Prostate gland (tissue), 2 donors: ENCODE data around the gene CXXC5. TPM values are rescaled to one million over a fixed set of nuclear protein-coding genes. Genes with fewer than 3 reads are reported as not detected.

ENCODE experiments used
- DNase-seq: peaks from one replicate; pipeline ENCODE4 v3.0.0-alpha.2; 2019; ENCODE audit warnings: low spot score
- H3K27ac ChIP-seq, 2 donors: fragments of 200-600 bp; sonication (generic); 2 replicates each; pipeline ENCODE4 v1.5.1; 2017 to 2019
- H3K27me3 ChIP-seq: fragments of 200-600 bp; sonication (generic); replicated peaks from 2 replicates; pipeline ENCODE4 v1.5.1; 2019; ENCODE audit not compliant: insufficient read depth
- H3K36me3 ChIP-seq, 2 donors: fragments of 200-600 bp; sonication (generic); 1 replicate in 1 of 2; 2 replicates in 1 of 2; pipeline versions ENCODE4 v1.5.1 to v1.8.1; 2017 to 2019
- H3K4me1 ChIP-seq: fragments of 200-600 bp; sonication (generic); replicated peaks from 2 replicates; pipeline ENCODE4 v1.5.1; 2019
- H3K4me3 ChIP-seq, 2 donors: fragments of 200-600 bp; sonication (generic); 2 replicates each; pipeline ENCODE4 v1.5.1; 2017 to 2019
- H3K9me3 ChIP-seq: fragments of 200-600 bp; sonication (generic); 2 replicates; pipeline ENCODE4 v1.5.1; 2017
- CTCF ChIP-seq, 4 experiments: fragments of 200-600 bp in 2 of 4; fragments of 450-650 bp in 2 of 4; sonication (generic) in 2 of 4; IDR thresholded peaks; 1 replicate in 3 of 4; 2 replicates in 1 of 4; pipeline ENCODE4 v1.5.1; 2016 to 2019; ENCODE audit warnings: antibody characterized with exemption in 4 of 4, mild to moderate bottlenecking in 2 of 4, moderate library complexity in 2 of 4
- POLR2A ChIP-seq: fragments of 450-650 bp; IDR thresholded peaks from one replicate; pipeline ENCODE4 v1.6.1; 2016; ENCODE audit warnings: antibody characterized with exemption, mild to moderate bottlenecking
- POLR2AphosphoS5 ChIP-seq: sonication (generic); formaldehyde crosslinking; IDR thresholded peaks from one replicate; pipeline ENCODE4 v1.6.1; 2017; ENCODE audit warnings: antibody characterized with exemption
- WGBS: methylation state at CpG from one replicate; pipeline ENCODE4 v1.1.5; 2018; 5-methylcytosine and 5-hydroxymethylcytosine counted together
- intact Hi-C: fragments of 100-400 bp; cut with DNase I; formaldehyde crosslinking; loops from one replicate; pipeline ENCODE4 v1.14.2; 2022
- total RNA-seq, 2 donors: library from RNA; depleted of rRNA; stranded (reverse); fragments of >200 nt; gene quantifications; one replicate each; pipeline ENCODE4 v1.1.0, GENCODE V29; 2016

Gene CXXC5
- total RNA-seq, 2 donors from 2014 or later = 47.4 to 47.7 TPM

GRCh38 chr5:139637438-139638089 is 10.6 kb upstream of the CXXC5 start:
- Histone ChIP-seq H3K27me3 (no peaks in the 10 kb centered on the region), H3K4me3 (peak overlapping the region; percentile 32 to 45), H3K27ac (peak overlapping the region; percentile 87 to 92), H3K4me1 (peaks cover 23% of the 10 kb centered on the region), H3K9me3 (no peaks in the 10 kb centered on the region), H3K36me3 (no peaks in the 10 kb centered on the region)
- under 1% methylated on average over 41 of the region's 62 CpGs for WGBS
- DNase-seq = peak; percentile 80
- intact Hi-C loops = no loop called here
- TF ChIP-seq CTCF (IDR thresholded peaks at IDR 0.05) (peak in 3 of 4 experiments; percentile 20 to 57 (median 42)), POLR2A (peak; percentile 22), POLR2AphosphoS5 (peak; percentile 72)

- 3% methylated on average over 21 of the region's 23 CpGs for WGBS
Observed at GRCh38 chr5:139638090-139638735, 9.9 kb upstream of the CXXC5 start.

GRCh38 chr5:139638736-139639618 is 9.2 kb upstream of the CXXC5 start:
- intact Hi-C loops = no loop called here
- Histone ChIP-seq H3K4me1 (peaks cover 36% of the 10 kb centered on the region), H3K27me3 (no peaks in the 10 kb centered on the region), H3K4me3 (no peak overlapping the region), H3K36me3 (no peaks in the 10 kb centered on the region), H3K9me3 (no peaks in the 10 kb centered on the region), H3K27ac (peak overlapping the region; percentile 87 to 92)
- WGBS = 69% methylated on average over 12 of the region's 12 CpGs
- no peak for DNase-seq
- no peak for TF ChIP-seq CTCF (IDR thresholded peaks at IDR 0.05)
- no peak for TF ChIP-seq POLR2AphosphoS5
- no peak for TF ChIP-seq POLR2A

More at GRCh38 chr5:139638090-139638735, 9.9 kb upstream of the CXXC5 start:
- Histone ChIP-seq H3K4me1 (peaks cover 29% of the 10 kb centered on the region), H3K4me3 (peak overlapping the region; percentile 32 to 45), H3K36me3 (no peaks in the 10 kb centered on the region), H3K27ac (peak overlapping the region; percentile 87 to 92), H3K9me3 (no peaks in the 10 kb centered on the region), H3K27me3 (no peaks in the 10 kb centered on the region)
- DNase-seq = peak; percentile 78
- intact Hi-C loops = no loop called here
- TF ChIP-seq POLR2A (peak; percentile 45), POLR2AphosphoS5 (peak; percentile 85), CTCF (IDR thresholded peaks at IDR 0.05) (no peak)

- Histone ChIP-seq H3K27me3 (no peaks in the 10 kb centered on the region), H3K9me3 (no peaks in the 10 kb centered on the region), H3K27ac (peak overlapping the region in 1 of 2 donors; percentile 92), H3K4me1 (peaks cover 36% of the 10 kb centered on the region), H3K36me3 (no peaks in the 10 kb centered on the region), H3K4me3 (no peak overlapping the region)
- intact Hi-C loops = no loop called here
- WGBS = 57% methylated on average over 11 of the region's 11 CpGs
- TF ChIP-seq CTCF (IDR thresholded peaks at IDR 0.05) (no peak), POLR2A (no peak), POLR2AphosphoS5 (no peak)
- no peak for DNase-seq
Observed at GRCh38 chr5:139639619-139640380, 8.3 kb upstream of the CXXC5 start.
